GM12874 (cell line): Measurements from ENCODE around the gene FBXW2.

Source experiments
- TF ChIP-seq, protein P1 (sequence below): IDR thresholded peaks from 2 replicates; pipeline ENCODE4 v1.5.1; 2011; ENCODE audit warnings: low read depth, mild to moderate bottlenecking, control low read depth, low read length, moderate library complexity; ENCODE audit not compliant: insufficient read depth

The FBXW2 gene

DNA sequence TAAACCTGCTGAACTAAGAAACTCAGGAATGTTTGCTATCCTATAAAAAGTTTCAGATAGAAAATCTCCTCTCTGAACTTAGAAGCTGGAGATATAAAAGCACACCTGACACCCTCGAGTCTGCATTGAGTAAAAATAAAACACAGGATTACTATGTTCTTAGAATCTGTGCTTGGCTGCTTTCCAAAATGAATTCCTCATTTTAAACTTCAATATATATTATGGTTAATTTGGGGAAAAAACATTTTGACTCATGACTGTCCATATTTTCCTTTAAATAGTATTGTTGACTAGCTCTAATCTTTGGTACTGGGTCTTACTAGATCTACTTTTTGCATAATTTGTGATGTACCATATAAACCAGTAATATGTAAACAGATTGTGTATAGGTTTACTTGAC, 36.7 kb downstream of the FBXW2 start:
- TF ChIP-seq, protein P1, sequence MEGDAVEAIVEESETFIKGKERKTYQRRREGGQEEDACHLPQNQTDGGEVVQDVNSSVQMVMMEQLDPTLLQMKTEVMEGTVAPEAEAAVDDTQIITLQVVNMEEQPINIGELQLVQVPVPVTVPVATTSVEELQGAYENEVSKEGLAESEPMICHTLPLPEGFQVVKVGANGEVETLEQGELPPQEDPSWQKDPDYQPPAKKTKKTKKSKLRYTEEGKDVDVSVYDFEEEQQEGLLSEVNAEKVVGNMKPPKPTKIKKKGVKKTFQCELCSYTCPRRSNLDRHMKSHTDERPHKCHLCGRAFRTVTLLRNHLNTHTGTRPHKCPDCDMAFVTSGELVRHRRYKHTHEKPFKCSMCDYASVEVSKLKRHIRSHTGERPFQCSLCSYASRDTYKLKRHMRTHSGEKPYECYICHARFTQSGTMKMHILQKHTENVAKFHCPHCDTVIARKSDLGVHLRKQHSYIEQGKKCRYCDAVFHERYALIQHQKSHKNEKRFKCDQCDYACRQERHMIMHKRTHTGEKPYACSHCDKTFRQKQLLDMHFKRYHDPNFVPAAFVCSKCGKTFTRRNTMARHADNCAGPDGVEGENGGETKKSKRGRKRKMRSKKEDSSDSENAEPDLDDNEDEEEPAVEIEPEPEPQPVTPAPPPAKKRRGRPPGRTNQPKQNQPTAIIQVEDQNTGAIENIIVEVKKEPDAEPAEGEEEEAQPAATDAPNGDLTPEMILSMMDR: no peak

DNA sequence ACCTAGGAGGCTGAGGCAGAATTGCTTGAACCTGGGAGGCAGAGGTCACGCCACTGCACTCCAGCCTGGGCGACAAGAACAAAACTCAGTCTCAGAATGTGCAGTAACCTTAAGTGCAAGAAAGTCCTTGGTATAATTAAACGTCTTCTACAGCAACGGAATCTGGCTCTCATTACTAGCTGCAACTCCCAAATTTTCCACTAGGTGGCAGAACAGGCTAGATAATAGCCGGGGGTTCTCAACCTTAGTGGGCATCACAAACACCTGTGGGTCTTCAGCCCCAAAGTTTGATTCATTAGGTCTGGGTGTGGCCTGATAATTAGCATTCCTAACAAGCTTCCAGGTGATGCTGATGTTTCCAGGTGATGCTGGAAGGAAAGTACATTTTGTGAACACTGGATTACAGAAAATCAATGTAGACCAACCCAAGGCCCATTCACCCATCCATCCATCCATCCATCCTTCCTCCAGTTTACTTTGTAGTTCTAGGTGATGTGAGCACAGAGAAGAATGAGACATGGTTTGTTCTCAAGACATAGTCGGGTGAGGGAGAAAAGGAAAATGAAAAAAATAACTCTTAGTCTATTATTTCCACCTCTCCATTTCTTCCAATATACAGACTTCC, 37.3 kb downstream of the FBXW2 start:
- TF ChIP-seq, protein P1: peak; percentile 69

GRCh38 chr9:120755044-120755443, 38.2 kb downstream of the FBXW2 start:
- TF ChIP-seq, protein P1: no peak

- TF ChIP-seq, protein P1: no peak
These were observed 42.8 kb downstream of the FBXW2 start for GRCh38 chr9:120750421-120750820.

- TF ChIP-seq, protein P1: no peak
These were observed 47.9 kb downstream of the FBXW2 start for GRCh38 chr9:120745278-120745677.

DNA sequence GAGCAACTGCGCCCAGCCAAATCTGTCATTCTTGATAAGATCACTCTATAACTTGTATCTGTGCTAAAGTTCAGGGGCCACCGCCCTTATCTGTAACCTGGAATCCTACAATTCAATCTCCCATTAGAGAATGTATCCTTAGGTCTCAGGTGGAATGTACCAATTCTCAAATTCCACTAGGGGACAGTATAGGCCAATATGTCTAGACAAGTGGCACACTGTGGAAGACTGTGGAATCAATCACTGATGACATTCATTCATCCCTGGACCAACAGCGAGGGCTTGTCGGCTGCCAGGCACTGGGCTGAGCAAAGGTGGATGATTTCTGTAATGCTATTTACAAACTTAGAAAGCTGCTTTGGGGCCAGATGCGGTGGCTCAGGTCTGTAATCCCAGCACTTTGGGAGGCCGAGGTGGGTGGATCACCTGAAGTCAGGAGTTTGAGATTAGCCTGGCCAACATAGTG, 50.2 kb downstream of the FBXW2 start:
- TF ChIP-seq, protein P1: peak; percentile 79

GRCh38 chr9:120741701-120742100, 51.5 kb downstream of the FBXW2 start:
- TF ChIP-seq, protein P1: no peak
